IPS-18c (cell line): ENCODE results near the gene TUBA1B.
"Not testable (repeated sequence)": the region's sequence is repeated elsewhere in the genome, so short reads cannot be mapped to it uniquely, and the experiment has no call there.

Experiments used
- H3K4me3 ChIP-seq: 2 replicates; pipeline ENCODE4 v1.7.0; 2013; ENCODE audit warnings: low read depth, mild to moderate bottlenecking, low read length, moderate library complexity; ENCODE audit not compliant: insufficient read depth
- H3K9me3 ChIP-seq: one replicate; pipeline ENCODE4 v1.6.1; 2013; ENCODE audit warnings: mild to moderate bottlenecking, low read length, moderate library complexity; ENCODE audit not compliant: control insufficient read depth, insufficient read depth

TUBA1B gene

DNA sequence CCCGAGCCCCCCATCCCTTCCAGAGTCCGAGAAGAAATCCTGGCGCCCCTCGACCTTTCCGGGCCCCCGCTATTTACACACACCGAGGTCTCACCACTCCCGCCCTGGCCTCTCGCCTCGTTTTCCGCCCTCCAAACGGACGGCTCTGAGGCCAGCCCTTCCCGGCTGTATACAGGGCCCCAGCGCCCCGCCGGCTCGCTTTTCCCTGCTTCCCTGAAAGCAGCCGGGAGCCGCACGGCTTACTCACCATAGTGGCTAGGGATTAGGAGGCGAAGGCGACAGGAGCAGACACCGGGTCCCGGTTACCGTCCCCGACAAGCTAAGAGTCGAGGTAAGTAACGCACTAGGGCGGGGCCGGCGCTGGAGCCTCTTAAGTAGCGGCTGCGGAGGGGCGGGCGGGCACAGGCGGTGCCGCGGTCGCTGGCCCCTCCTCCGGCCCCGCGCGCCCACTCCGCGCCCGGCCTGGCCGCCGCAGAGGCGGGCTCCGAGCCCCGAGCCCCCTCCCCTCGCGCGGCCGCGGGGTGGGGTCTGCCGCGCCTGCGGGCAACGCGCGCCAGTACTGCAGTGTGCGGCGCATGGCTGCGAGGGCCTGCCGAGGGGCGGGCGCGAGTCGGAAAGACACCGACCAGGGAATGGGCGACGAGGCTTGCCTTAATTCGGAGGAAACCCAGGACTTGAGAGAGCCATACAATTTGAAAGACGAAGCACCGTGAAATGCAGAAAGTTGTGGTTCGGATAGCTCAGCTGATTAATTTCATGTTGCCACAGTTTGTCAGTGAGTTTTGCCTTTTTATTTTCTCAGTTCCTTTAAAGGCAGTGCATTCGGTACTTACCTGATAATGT, at the start of gene TUBA1B:
Gene TUBA1B (minus strand): TSS at position 345 of the 843 bp plus-strand sequence. CDS start 95 bp downstream, at position 250.
- peak within 1 kb of the TSS; percentile 100 for H3K4me3 ChIP-seq

DNA sequence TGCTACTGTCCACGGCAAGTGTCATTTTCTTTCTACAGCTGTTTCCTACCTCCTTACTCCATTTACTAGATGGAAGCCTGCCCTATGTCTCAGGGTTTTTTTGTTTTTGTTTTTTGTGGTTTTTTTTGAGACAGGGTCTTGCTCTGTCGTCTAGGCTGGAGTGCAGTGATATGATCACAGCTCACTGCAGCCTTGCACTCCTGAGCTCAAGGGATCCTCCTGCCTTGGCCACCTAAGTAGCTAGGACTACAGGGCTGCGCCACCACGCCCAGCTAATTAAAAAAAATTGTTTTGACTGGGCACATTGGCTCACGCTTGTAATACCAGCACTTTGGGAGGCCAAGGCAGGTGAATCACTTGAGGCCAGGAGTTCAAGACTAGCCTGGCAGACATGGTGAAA, 43.0 kb upstream of the TUBA1B start:
- peaks cover 2% of the 10 kb centered on the region for H3K9me3 ChIP-seq

More for the DNA sequence above, at the start of gene TUBA1B:
- peaks cover 5% of the 10 kb centered on the region for H3K9me3 ChIP-seq

DNA sequence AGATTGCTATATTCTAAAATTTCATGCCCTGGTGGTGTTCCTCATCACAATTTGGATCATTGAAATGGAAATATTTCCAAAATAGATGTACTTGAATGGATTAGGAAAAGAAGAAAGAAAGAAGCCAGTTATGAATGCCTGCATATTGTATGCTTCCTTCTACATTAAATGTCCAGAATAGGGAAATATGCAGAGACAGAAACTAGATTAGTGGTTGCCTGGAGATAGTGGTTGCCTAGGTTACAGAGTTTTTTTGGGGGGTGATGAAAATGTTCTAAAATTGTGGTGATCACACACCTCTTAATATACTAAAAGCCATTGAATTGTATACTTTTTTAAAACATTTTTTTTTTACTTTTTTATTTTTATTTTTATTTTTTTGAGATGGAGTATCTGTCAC, 39.7 kb upstream of the TUBA1B start:
- H3K4me3 ChIP-seq, result no peak overlapping the region
- H3K9me3 ChIP-seq, result no peaks in the 10 kb centered on the region

More for the DNA sequence above, 43.0 kb upstream of the TUBA1B start:
- no peak overlapping the region for H3K4me3 ChIP-seq

DNA sequence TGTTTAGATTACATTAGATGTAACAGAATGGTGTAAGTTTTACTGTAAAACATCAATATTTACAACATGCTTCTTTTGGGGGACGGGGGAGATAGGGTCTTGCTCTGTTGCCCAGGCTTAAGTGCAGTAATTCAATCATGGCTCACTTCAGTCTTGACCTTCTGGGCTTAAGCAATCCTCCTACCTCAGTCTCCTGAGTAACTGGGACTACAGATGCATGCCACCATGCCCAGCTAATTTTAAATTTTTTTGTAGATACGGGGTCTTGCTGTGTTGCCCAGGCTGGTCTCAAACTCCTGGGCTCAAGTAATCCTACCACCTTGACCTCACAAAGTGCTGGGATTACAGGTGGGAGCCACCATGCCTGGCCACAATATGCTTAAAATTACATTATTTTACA, 33.9 kb upstream of the TUBA1B start:
- Histone ChIP-seq H3K9me3 (no peaks in the 10 kb centered on the region), H3K4me3 (no peak overlapping the region)

DNA sequence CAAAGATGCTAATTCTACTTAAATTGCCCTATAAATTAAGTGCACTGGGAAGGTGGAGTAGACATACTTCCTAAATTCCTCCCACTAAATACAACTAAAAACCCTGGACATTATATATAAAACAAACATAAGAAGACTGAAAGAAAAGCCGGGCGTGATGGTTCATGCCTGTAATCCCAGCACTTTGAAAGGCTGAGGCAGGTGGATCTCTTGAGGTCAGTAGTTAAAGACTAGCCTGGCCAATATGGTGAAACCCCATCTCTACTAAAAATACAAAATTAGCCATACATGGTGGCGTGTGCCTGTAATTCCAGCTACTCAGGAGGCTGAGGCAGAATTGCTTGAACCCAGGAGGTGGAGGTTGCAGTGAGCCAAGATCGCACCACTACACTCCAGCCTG, 30.7 kb upstream of the TUBA1B start:
- not testable (repeated sequence) for H3K9me3 ChIP-seq

DNA sequence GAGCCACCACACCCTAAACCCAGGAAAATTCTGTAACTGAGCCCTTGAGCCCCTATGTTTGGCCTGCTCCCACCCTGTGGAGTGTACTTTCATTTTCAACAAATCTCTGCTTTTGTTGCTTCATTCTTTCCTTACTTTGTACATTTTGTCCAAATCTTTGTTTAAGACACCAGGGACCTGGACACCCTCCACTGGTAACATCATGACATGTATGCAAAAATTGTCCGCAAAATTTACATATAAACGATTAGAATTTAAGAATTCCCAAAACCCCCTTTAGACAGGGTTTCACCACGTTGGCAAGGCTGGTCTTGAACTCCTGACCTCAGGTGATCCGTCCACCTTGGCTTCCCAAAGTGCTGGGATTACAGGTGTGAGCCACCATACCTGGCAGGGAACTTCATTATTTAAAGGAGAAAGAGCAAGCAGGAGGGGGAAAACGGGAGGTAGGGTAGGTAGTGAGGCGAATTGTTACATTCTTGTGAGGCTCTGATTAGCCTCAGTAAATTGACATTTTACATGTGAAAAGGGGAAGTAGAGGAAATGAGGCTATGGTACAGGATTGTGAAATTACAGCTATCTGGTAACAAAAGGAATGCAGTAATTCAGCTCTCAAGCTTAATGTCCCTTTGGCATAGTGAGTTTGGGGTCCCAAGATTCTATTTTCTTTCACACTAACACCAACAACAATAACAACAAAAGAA, 30.0 kb upstream of the TUBA1B start:
- no peak overlapping the region for H3K4me3 ChIP-seq

More for the DNA sequence above, 30.7 kb upstream of the TUBA1B start:
- H3K4me3 ChIP-seq, result not testable (repeated sequence)

DNA sequence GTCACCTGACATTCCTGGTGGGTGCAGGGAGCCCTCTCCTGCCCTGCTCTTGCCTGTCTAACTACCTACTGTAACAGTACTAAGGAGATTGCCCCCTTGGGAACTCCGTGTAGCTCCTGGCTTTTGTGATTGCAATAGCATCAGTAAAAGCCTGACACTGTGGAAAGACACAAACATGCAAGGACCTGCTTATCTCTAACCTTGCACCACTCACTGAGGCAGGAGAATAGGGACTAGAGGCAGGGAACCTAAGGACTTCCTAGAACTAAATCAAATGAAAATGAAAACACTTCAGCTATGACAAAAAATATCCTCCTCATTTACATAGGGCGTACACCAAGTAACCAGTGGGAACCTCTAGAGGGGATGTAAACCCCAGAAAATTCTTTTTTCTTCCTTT, 29.2 kb upstream of the TUBA1B start:
- H3K4me3 ChIP-seq, result no peak overlapping the region
- no peaks in the 10 kb centered on the region for H3K9me3 ChIP-seq

More for the DNA sequence above, 30.0 kb upstream of the TUBA1B start:
- H3K9me3 ChIP-seq, result no peaks in the 10 kb centered on the region

DNA sequence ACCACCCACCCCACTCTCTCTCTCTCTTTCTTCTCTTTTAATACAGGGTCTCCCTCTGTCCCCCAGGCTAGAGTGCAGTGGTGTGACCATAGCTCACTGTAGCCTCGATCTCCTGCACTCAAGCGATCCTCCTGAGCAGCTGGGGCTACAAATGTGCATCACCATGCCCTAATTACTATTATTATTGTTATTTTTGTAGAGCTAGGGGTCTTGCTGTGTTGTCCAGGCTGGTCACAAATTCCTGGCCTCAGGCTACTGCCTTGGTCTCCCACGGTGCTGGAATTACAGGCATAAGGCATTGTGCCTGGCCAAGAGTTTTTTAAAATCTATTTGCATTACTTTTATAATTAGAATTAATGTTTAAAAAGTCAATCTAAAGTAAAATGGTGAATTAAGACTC, 23.0 kb upstream of the TUBA1B start:
- no peak overlapping the region for H3K4me3 ChIP-seq

DNA sequence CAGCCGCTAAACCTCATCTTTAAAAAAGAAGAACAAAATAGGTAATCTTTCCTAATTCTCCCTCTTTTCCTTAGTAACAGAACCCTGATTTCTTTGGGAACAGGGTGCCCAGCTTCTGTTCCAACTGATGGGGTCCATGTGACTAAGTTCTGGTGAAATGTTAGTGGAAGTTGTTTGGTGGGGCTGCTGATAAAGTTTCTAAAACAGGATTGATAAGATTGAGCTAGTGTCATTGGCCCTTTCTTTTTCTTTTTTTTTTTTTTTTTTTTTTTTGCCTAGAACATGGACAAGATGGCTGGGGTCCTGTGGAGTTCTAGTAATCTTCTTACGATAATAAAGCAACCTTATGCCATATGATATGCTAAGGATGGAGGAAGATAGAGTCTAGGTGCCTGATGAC, 16.2 kb upstream of the TUBA1B start:
- Histone ChIP-seq H3K9me3 (peaks cover 3% of the 10 kb centered on the region), H3K4me3 (no peak overlapping the region)

More for the DNA sequence above, 23.0 kb upstream of the TUBA1B start:
- H3K9me3 ChIP-seq, result peaks cover 3% of the 10 kb centered on the region

DNA sequence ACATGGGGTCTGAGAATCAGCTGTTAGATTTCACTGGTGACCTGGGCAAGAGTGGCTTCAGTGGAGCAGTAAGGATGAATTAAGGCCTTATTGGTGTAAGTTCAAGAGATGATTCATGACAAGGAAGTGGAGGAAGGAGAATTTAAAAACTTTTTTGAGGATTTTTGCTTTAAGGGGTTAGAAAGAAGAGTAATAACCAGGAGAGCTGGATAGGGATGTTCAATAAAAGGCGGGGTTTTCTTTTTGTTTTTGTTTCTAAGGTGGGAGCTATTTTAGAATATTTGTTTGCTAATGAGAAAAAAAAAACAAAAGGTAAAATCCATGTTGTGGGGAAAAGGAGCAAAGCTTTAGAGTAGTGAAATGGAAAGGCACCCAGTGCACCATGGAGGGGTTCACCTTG, 15.2 kb upstream of the TUBA1B start:
- Histone ChIP-seq H3K9me3 (peaks cover 3% of the 10 kb centered on the region), H3K4me3 (no peak overlapping the region)

DNA sequence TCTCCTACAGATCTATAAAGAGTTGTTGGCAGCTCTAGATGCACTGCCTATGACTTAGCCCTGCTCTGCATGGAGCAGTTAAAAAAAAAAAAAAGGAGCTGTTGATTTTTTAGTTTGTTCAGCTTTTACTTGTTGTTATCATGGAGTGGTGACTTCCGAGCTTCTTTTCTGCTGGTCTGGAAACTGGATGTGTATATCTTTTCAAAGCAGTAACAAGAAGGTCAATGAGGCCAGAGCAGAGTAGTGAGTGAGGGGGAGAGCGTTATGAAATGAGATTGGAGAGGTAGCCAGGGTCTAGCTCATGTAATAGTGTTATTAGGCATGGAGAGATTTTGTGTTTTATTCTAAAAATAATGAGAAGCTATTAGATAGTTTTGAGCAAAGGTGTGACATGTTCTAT, 13.2 kb upstream of the TUBA1B start:
- H3K4me3 ChIP-seq, result no peak overlapping the region
- H3K9me3 ChIP-seq, result no peaks in the 10 kb centered on the region

DNA sequence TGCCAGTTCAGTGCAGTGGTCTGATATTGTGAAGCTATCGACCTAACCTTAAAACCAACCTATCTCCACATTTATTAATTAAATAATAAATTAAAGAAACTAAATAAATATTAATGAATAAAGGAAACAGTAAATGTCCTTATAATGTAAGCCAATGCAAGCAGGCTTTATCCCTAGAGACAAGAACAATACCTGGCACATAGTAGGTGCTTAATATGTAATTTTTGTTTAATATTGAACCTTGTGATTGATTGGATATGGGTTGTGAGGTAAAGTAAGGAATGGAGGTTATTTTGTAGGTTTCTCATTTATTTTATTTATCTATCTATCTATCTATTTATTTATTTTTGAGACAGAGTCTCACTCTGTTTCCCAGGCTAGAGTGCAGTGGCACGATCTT, 7.8 kb upstream of the TUBA1B start:
- H3K9me3 ChIP-seq, result no peaks in the 10 kb centered on the region
- no peak overlapping the region for H3K4me3 ChIP-seq

DNA sequence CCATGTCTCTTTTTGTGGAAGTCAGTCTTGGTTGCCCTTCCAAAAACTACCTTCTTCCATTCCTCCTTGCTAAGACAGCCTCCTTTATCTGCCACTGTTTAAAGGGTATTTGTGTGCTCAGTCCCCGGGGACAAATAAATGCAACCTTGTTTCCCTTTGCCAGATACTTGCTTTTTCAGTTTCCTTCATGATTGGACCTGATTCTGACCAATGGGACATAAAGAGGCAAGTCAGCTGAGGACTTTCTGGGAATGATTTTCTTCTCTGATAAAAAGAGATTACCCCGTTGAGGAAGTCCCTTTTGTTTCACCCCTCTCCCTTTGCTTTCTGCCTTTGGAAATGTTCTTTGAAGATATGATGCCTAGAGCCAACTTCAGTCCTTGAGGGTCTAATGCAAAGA, 7.4 kb upstream of the TUBA1B start:
- H3K9me3 ChIP-seq, result no peaks in the 10 kb centered on the region

DNA sequence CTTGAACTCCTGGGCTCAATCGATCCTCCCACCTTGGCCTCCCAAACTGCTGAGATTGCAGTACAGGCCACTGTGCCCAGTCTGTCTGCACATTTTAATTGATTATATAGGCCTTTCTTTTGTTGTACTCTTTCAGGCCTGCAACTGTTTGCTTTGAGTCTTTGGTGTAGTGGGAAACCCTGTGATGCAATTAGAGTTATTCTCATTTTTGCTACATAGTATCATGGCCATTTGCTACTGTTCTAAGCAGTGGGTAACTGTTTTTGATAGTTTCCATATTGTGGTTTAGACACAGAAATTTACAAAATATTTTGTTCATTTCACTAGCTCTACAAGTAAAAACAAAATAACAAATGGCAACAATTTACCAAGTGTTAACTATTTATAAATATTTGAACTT, 6.3 kb upstream of the TUBA1B start:
- Histone ChIP-seq H3K4me3 (no peak overlapping the region), H3K9me3 (no peaks in the 10 kb centered on the region)

More for the DNA sequence above, 7.4 kb upstream of the TUBA1B start:
- no peak overlapping the region for H3K4me3 ChIP-seq

DNA sequence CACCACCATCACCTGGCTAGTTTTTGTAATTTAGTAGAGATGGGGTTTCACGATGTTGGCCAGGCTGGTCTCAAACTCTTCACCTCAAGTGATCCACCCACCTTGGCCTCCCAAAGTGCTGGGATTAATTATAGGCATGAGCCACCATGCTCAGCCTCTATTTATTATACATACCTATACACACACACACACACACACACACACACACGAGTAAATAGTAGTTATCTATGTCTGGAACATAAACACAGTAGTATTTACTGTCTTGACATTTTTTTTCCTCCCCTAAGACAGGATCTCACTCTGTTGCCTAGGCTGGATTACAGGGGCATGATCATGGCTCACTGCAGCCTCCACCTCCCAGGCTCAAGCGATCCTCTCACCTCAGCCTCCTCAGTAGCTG, 5.8 kb upstream of the TUBA1B start:
- H3K4me3 ChIP-seq, H3K9me3 ChIP-seq: not testable (repeated sequence)

DNA sequence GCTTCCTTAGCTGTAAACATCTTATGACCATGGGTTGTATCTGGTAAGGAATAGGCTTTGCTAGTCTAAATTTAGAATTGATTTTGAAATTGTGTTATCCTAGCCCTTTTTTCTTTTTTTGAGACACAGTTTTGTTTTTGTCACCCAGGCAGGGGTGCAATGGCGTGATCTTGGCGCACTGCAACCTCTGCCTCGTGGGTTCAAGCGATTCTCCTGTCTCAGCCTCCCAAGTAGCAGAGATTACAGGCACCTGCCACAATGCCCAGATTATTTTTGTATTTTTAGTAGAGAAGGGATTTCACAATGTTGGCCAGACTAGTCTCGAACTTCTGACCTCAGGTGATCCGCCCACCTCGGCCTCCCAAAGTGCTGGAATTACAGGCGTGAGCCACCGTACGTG, 2.4 kb upstream of the TUBA1B start:
- Histone ChIP-seq H3K9me3 (peaks cover 5% of the 10 kb centered on the region), H3K4me3 (no peak overlapping the region)

DNA sequence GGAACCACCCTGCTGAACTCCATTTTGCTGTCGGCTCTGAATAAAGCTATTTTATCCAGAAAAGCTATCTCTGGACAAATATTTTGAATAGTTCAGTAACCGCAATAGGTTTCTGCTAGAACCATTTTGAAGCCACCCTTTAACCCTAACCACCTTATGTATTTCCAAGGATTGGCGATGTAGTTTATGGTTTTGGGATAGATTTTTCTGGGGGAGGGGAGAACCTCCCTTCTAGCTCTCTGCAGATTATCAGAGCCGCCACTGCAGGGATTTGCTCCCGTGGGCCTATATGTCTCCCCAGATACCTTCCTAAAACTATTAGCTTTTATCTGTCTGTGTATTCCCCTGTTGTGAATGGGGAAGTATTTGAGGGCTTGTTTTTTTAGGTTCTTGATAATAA, 1.8 kb upstream of the TUBA1B start:
- Histone ChIP-seq H3K4me3 (no peak overlapping the region), H3K9me3 (peaks cover 5% of the 10 kb centered on the region)

DNA sequence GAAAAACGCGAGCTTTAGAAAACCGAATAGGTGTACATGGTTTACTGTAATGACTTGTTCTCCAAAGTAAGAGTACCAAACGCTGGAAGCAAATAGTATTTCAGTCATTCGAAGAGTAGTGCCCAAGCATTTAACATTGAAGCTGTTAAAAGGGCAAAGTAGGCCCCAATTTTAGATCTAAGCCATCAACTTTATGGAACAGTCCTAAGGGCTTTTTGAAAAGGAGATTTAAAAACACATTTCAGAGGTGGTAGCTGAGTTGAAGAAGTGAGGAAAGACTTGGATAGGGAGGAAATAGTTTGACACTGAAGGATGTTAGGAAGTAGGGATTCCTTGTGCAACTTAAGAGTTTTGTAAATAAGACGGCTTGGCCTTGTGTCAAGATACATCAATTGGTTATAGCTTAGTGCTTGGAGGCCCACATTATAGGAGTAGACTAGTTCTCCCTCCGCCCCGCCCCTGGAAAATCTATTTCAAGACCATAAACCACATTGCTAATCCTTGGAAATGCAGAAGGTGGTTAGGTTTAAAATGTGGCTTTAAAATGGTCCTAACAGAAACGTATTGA, 783 bp upstream of the TUBA1B start:
- H3K9me3 ChIP-seq, result peaks cover 5% of the 10 kb centered on the region
- peak overlapping the region; percentile 62 for H3K4me3 ChIP-seq
